ENCODE measurements around the gene BAX.

- TF ChIP-seq FOXA1 (IDR thresholded peaks at IDR 0.05) = no peak
- TF ChIP-seq SUZ12 (IDR thresholded peaks at IDR 0.05) = no peak
- no peak for TF ChIP-seq BHLHE40 (IDR thresholded peaks at IDR 0.05; ENCODE audit: borderline replicate concordance)
These were observed 21.2 kb upstream of the BAX start, which contains the start of gene DHDH for GRCh38 chr19:48933382-48933932.

Data from HEK293T (cell line).